ENCODE measurements around the gene SLC25A39. TPM values are rescaled to one million over a fixed set of nuclear protein-coding genes. Genes with fewer than 3 reads are reported as not detected.

The SLC25A39 gene
- total RNA-seq, 2 donors from 2014 or later: 47.0 to 56.9 TPM

DNA sequence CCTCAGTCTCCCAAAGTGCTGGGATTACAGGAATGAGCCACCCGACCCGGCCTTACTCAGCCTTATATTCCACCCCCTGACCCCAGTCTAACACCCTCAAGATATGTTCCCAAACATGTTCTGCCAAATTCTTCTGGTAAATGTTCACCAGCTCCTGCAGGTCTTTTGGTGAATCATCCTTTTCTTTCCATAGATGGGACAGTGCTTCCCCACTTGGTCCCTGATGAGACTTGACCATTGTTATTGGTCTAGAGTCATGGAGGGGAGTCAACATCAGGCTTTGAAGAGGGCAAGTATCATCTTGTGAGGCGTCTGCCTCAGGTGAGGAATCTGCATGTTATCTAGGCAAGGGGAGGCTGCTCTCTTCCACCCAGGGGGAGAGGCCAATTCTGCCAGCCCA lies 26.6 kb downstream of the SLC25A39 start:
- intact Hi-C loops (cut with DNase I): no loop called here

DNA sequence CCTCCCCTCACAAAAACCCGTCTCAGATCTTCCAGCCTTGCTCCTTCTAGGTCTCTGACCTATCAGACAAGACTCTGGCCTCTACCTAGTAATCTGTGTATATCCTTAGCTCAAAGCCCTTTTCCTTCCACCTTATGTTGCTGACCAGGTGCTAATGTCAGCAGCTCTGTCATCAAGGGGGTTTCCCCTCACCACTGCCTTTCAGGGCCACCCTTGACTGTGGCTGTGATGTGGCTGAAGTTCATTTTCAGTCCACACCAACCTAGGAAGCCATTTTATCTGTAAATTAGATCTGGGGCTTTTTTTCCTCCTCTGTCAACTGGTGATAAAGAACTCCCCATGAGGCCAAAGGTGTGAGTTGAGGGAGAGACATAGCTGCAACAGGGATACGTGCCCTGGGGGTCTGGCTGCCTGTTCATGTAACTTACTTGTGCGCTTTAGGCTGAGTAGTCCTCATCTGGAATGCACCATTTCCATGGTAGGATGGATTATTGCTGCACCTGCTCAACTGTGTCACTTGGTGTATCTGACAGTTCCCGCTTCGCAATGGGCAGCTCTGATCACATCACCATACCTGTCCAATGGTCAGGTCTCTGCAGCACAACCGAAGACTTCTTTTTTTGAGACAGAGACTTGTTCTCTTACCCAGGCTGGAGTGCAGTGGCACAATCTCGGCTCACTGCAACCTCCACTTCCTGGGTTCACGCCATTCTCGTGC lies 31.0 kb downstream of the SLC25A39 start:
- intact Hi-C loops (cut with DNase I): no loop called here
- DNase-seq (ENCODE audit: low spot score): no peak

More for the DNA sequence above, 26.6 kb downstream of the SLC25A39 start:
- no peak for DNase-seq (ENCODE audit: low spot score)

DNA sequence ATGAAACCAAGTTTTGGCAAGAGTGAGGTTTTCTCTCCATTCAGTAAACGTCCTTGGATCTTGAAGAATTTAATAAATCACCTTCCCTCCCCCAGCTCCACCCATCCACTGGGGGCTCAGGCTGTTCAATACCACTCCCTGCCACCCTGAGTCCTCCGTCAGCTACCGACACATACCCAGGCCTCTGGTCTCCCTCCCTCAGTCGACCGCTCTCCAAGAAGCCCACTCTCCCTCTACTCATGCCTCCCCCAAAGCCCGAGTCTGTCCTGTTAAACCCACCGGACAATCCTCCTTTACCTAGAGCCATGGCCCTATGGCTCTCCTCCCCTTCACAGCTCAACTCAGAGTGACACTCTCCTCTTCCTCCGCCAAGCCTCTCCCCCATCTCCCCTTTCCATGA lies 37.0 kb downstream of the SLC25A39 start:
- intact Hi-C loops (cut with DNase I): no loop called here

DNA sequence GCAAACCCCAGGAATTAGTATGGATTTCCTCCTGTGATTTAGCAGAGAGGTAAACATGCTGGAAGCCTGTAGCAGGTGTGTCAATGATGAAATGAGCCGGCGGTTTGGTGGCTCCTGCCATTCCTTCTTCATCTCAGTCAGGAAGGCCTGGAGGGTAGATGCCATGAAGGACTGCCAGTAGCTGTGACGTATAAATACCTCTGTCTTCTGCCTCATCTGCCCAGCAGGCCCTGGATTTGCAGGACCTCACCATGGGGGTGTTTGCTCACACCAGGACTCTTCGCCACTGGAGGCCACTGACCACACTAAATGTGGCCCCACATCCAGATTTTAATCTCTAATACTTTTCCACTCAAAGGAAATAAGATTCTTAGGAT lies 40.6 kb downstream of the SLC25A39 start:
- intact Hi-C loops (cut with DNase I): no loop called here

More for the DNA sequence above, 37.0 kb downstream of the SLC25A39 start:
- no peak for DNase-seq (ENCODE audit: low spot score)

DNA sequence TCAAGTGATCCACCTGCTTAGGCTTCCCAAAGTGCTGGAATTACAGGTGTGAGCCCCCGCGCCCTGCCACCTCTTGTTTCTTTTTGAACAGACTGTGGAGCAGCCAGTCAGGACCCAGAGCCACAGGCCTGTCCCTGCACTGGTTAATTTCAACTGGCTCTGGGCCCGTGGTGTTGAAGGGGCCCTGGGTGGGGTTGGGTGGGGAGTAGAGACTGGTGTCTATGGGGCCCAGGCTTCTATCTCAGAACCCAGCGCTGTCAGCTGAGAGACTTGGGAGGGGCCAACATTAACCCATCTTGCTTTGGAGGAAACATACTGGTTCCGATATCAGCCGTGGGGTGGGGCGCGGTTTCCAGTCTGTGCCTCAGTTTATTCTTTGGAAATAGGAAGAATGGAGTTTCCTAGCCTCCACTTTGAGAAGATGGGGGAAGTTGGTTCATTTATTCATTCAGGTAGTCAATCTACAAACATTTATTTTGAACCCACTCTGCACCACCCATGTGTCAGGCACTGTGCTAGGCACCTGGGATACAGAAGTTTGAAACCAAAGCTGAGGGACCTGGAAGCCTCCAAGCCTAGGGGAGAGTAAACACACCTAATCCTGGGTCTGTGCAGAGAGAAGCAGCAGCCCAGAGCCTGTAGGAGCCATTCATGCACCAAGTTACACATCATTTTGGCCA lies 41.1 kb downstream of the SLC25A39 start:
- DNase-seq (ENCODE audit: low spot score): no peak
- intact Hi-C loops (cut with DNase I): no loop called here

More for the DNA sequence above, 40.6 kb downstream of the SLC25A39 start:
- no peak for DNase-seq (ENCODE audit: low spot score)

DNA sequence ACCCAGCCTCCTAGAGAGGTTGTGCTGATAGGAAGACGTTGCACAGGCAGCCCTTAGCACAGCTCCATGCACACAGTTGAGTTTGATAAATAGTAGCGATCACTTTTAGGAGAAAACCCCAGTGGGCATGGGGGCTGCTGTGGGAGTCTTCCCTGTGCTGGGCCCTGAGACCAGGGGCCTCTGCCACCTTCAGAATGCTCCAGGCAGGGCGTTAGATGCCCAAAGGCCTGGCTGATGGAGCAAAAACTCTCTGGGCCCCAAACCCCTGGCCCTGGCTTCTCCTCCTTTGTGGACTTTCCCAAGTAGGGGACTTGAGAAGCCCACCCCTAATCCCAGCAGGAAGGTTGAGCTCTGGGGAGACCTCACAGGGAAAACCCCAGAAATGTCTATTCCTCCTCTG lies 42.4 kb downstream of the SLC25A39 start:
- no peak for DNase-seq (ENCODE audit: low spot score)
- intact Hi-C loops (cut with DNase I): no loop called here

DNA sequence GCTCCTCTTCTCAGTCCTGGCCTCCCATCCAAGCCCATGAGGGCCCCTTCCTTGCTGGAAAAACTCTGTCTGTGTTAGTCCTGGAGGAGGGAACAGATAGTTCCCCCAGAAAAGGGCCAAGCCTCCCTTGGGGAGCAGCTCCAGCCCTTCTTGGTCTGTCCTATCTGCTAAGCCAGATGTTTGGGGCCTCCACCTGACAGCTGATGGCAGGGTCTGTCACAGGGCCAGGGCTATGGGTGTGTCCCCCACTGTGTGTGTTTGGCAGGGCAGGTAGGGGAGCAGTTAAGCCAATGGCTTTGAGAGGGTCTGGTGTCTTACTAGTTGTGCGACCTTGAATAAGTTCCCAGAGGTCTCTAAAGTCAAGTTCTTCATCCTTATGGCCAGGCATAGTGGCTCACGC lies 43.1 kb downstream of the SLC25A39 start:
- no peak for DNase-seq (ENCODE audit: low spot score)
- intact Hi-C loops (cut with DNase I): no loop called here

DNA sequence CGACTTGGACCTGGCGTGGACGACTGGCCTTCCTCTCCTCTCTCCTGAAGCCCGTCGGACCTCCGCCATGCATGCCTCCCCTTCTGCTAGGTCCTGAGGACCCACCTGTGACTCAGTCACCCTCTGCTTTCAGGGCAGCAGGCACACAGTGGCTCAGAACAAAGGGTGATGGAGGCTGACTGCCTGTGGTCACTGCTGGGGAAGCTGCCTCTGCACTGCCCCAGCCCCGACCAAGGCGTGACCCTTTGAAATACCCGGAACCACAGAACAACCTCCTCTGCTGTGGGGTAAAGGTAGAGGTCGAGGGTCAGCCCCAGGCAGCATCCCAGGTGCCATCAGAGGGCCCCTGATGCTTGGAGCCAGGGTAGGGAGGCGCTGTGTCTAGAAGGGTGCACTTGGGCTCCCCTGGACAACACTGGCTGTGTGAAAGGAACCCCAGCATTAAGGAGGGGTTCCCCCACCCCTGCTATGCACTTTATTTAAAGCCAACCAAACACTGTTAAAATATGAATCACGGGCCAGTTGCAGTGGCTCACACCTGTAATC lies 44.2 kb downstream of the SLC25A39 start:
- DNase-seq (ENCODE audit: low spot score): no peak
- intact Hi-C loops (cut with DNase I): no loop called here

DNA sequence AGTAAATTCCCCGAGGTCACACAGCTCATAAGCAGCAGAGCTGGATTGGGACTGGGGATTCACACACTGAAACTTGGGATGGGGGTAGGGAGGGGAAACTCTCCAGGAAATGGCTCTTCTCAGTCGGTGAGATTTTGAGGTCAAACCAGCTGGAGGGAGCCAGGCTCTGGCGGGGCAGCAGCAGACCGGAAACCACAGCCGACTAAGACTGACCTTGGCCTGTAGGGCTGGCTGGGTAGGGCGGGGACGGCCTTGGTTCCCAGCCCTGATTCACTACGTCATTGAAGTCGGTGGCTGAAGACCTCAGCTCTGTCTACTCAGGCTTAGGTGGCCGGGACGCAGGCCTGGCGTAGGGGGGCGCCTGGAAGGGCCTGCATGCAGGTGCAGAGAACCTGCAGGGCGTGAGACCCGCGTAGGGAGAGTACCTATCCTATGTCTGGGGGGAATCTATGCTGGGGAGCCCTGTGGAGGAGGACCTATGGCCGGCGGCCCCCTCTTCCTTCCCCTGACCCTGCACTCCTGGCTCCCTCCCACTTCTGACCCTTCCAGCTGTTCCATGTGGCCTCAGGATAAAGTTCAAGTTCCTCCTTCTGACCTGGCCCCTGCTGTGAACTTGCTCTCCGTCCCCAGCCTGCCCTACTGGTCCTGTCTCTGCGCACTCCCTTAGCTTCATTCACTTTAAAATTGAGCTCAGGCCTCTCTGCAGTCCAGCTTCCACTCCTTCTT lies 44.8 kb downstream of the SLC25A39 start:
- intact Hi-C loops (cut with DNase I): no loop called here

DNA sequence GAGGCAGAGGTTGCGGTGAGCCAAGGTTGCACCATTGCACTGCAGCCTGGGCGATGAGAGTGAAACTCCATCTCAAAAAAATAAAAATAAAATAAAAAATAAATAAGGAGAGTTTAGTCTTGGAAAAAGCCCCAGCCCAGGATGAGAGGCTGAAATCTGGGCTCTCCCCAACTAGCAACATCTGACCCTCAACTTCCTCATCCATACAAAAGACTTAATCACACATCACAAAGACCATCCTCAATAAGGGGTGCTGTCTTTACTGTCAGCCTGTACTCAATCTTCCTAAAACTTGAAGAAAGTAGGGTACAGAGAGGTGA lies 45.3 kb downstream of the SLC25A39 start:
- DNase-seq (ENCODE audit: low spot score): no peak
- intact Hi-C loops (cut with DNase I): no loop called here

More for the DNA sequence above, 44.8 kb downstream of the SLC25A39 start:
- DNase-seq (ENCODE audit: low spot score): peak; percentile 95

DNA sequence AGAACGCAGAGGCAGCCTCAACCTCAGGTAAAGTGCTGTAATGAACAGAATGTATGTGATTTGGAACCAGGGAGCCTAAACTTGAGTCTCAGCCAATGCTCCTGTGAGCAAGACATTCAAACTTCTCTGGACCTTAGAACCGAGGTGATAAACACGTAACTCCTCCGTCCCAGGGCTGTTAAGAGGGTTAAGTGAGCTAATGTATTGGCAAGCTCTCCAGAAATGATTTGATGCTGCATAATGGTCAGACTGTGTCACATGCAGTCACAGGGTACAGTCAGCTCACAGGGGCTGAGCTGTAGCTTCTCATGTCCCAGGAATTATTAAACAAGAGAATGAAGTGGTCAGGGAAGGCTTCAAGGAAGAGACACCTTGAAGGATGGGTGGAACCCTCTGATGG lies 46.6 kb downstream of the SLC25A39 start:
- no peak for DNase-seq (ENCODE audit: low spot score)
- intact Hi-C loops (cut with DNase I): no loop called here

DNA sequence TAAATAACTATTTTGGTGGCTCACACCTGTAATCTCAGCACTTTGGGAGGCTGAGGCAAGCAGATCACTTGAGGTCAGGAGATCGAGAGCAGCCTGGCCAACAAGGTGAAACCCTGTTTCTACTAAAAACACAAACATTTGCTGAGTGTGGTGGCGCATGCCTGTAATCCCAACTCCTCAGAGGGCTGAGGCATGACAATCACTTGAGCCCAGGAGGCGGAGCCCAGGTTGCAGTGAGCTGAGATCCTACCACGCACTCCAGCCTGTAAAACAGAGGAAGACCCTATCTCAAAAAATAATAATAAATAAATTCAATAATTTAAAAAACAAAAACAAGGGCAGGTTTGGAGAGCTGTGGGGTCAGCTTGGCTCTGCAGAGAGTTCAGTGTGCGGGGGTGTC lies 51.0 kb downstream of the SLC25A39 start:
- intact Hi-C loops (cut with DNase I): no loop called here
- DNase-seq (ENCODE audit: low spot score): no peak

DNA sequence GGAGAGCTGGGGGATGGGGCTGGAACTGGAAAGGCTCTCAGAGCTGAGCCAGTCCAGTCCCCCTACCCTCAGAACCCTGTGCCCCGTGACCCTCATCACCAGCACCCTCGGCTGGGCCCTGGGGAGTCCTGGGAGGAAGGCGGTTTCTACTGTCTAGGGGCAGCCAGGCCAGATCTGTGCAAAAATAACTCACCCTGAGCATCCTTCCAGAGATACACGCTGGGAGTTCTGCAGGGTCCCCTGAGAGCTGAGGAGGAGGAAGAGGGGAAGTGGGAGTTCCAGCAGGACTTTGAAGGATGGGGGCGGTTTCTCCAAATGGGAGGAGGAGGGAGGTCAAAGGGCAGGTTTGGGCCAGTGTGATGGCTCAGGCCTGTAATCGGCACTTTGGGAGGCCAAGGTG lies 51.7 kb downstream of the SLC25A39 start:
- intact Hi-C loops (cut with DNase I): no loop called here
- no peak for DNase-seq (ENCODE audit: low spot score)

DNA sequence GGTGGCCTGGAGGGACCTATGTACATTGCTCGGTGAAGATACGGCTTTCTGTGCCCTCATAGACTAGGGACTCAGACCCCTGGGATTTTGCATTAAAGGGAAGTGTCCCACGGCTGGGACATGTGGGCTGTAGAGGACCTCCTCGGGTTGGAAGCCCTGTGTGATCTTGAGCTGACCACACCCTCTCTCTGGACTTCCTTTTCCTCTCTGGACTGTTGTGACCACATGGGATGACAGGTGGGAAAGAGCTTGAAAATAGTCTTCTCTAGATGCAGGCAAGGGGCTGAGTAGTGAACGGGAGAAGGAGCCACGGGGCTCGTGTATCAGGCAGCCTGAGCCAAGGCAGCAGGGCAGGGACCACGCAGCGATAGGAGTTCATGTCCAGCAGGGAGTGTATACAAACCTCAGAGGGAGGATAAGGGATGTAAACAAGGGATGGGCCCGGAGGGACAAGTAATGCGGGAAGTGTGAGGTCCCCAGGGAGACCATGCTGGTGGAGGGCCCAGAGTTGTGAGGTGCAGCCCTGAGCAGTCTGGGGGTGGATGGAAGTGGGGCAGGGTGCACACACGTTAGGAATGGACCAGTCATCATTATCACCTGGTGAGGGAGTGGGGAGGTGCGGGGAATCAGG lies 52.2 kb downstream of the SLC25A39 start:
- intact Hi-C loops (cut with DNase I): no loop called here
- no peak for DNase-seq (ENCODE audit: low spot score)

Other genes with a start within 250 kb of the SLC25A39 start
- 10 to 100 TPM; 28.5 to 51.7 TPM for gene HDAC5, start 201.2 kb downstream of the SLC25A39 start, total RNA-seq
- gene HROB, start 182.9 kb downstream of the SLC25A39 start, total RNA-seq: 1 to 10 TPM in 1 of 2 donors, under 1 TPM in 1; 0.65 to 1.2 TPM
- 1 to 10 TPM in 1 of 2 donors, under 1 TPM in 1; 0.19 to 1.5 TPM for gene ASB16, start 154.1 kb downstream of the SLC25A39 start, total RNA-seq
- gene TMUB2, start 137.9 kb downstream of the SLC25A39 start, total RNA-seq: 10 to 100 TPM; 26.3 to 31.2 TPM
- gene ATXN7L3, start 124.9 kb downstream of the SLC25A39 start, total RNA-seq: 10 to 100 TPM; 49.2 to 61.9 TPM
- 10 to 100 TPM; 42.6 to 59.7 TPM for gene UBTF, start 105.1 kb downstream of the SLC25A39 start, total RNA-seq
- 1 to 10 TPM; 1.5 to 4.2 TPM for gene SLC4A1, start 56.7 kb downstream of the SLC25A39 start, total RNA-seq
- gene RUNDC3A, start 16.2 kb downstream of the SLC25A39 start, total RNA-seq: under 1 TPM in 1 of 2 donors, not detected in 1; 0.83 TPM
- 100 to 1,000 TPM; 149 to 261 TPM for gene GRN, start 20.5 kb upstream of the SLC25A39 start, total RNA-seq
- gene FAM171A2, start 39.0 kb upstream of the SLC25A39 start, total RNA-seq: under 1 TPM; 0.43 to 0.69 TPM
- gene ITGA2B, start 64.8 kb upstream of the SLC25A39 start, total RNA-seq: 1 to 10 TPM; 1.4 to 2.0 TPM
- gene GPATCH8, start 178.6 kb upstream of the SLC25A39 start, total RNA-seq: 10 to 100 TPM; 28.5 to 36.4 TPM
- gene FZD2, start 232.7 kb upstream of the SLC25A39 start, total RNA-seq: 10 to 100 TPM; 10.4 to 12.6 TPM